Aorta (tissue), 5 donors: ENCODE results near the gene AQP12B. TPM values are rescaled to one million over a fixed set of nuclear protein-coding genes. Genes with fewer than 3 reads are reported as not detected.
"Not testable (repeated sequence)": the region's sequence is repeated elsewhere in the genome, so short reads cannot be mapped to it uniquely, and the experiment has no call there.

Experiments used
- ATAC-seq: fragments of 200-7000 bp; cut with Tn5 transposase; one replicate; pipeline ENCODE4 v1.9.1; 2022; ENCODE audit warnings: moderate library complexity; ENCODE audit not compliant: low FRiP score
- DNase-seq, 2 donors: peaks; one replicate each; pipeline ENCODE4 v3.0.0-alpha.2; 2020
- H3K27ac ChIP-seq, 2 donors: one replicate each; pipeline ENCODE4 v1.5.1; 2013; ENCODE audit warnings: low read length in 2 of 2, mild to moderate bottlenecking in 2 of 2, moderate library complexity in 2 of 2, control low read depth in 1 of 2, inconsistent platforms in 1 of 2, low read depth in 1 of 2
- H3K27me3 ChIP-seq, 2 donors: one replicate each; pipeline ENCODE4 v1.6.1; 2013; ENCODE audit warnings: control low read depth in 1 of 2, low read length in 1 of 2, mild to moderate bottlenecking in 1 of 2, moderate library complexity in 1 of 2; ENCODE audit not compliant: insufficient read depth in 2 of 2, control insufficient read depth in 1 of 2
- H3K36me3 ChIP-seq, 2 donors: one replicate each; pipeline ENCODE4 v1.6.1; 2013; ENCODE audit warnings: control low read depth in 1 of 2, low read length in 1 of 2, mild to moderate bottlenecking in 1 of 2; ENCODE audit not compliant: insufficient read depth in 2 of 2, control insufficient read depth in 1 of 2
- H3K4me1 ChIP-seq, 2 donors: one replicate each; pipeline ENCODE4 v1.6.1; 2013; ENCODE audit warnings: low read length in 2 of 2, control low read depth in 1 of 2, mild to moderate bottlenecking in 1 of 2, moderate library complexity in 1 of 2; ENCODE audit not compliant: insufficient read depth in 2 of 2, control insufficient read depth in 1 of 2
- H3K4me3 ChIP-seq, 2 donors: one replicate each; pipeline ENCODE4 v1.5.1; 2013; ENCODE audit warnings: low read length in 2 of 2, control low read depth in 1 of 2, mild to moderate bottlenecking in 1 of 2
- H3K9me3 ChIP-seq: one replicate; pipeline ENCODE4 v1.6.1; 2013; ENCODE audit warnings: mild to moderate bottlenecking, low read length; ENCODE audit not compliant: control insufficient read depth
- WGBS, 2 donors: extraction: QIAGEN DNeasy Blood & Tissue Kit; methylation state at CpG; one replicate each; pipeline ENCODE4 v1.1.7; 2013; 5-methylcytosine and 5-hydroxymethylcytosine counted together
- intact Hi-C, 2 donors: fragments of 100-400 bp; cut with DNase I; formaldehyde crosslinking; loops; one replicate each; pipeline versions ENCODE4 v1.14.2 to v1.15.0; 2022
- polyA plus RNA-seq, 2 donors: library from polyadenylated mRNA; stranded (reverse); fragments of 200-250 nt; gene quantifications; one replicate each; pipeline ENCODE4 v1.2.3, GENCODE V29; 2013
- total RNA-seq, 2 donors: library from RNA; stranded (reverse); fragmentation: NEBNext Ultra II Directional; extraction: Animal tissue kit (Norgen Biotek cat#: 25700); gene quantifications; one replicate each; pipeline ENCODE4 v1.2.1, GENCODE V29; 2021
- donor health status: healthy with polysubstance abuse.
- donor health status: Bipolar disorder and iron deficiency.
- donor health status: DM: no; HTN: no; CAD: no.
- donor health status: DM: no; HTN: no; CAD: no.
- donor health status: DM: yes; HTN: yes; CAD: no.

Gene AQP12B
- total and polyA plus RNA-seq, 4 donors = 0.38 TPM; not detected in 3

DNA sequence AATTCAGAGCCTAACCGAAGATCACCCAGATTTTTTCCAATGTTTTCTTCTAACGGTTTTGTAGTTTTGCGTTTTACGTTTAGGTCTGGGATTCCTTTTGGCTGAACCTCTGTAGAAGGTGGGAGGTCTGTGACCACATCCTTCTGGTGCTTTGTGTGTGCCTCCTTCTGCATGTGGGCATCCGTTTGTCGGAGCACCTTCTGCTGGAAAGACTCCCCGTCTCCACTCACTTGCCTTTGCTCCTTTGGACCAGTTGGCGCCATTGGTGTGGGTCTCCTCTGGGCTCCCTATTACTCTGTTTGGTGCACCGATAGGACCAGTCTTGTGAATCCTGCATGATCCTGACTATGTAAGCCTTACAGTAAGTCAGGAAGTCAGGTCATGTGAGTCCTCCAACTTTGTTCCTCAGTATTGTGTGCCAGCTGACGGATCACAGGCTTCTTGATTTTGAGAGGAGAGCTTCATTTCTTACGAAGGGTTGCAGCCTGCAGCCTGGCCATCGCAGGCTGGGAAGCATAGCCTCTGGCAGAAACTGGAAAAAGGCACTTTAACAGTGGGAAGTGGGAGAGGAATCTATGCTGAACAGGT is 22.6 kb upstream of the AQP12B start:
- DNase-seq (peak; percentile 24 to 28), ATAC-seq (no peak)
- Histone ChIP-seq H3K27ac (no peak overlapping the region), H3K36me3 (no peaks in the 10 kb centered on the region), H3K9me3 (no peaks in the 10 kb centered on the region), H3K4me1 (no peaks in the 10 kb centered on the region), H3K27me3 (no peaks in the 10 kb centered on the region), H3K4me3 (no peak overlapping the region)
- intact Hi-C loops = loop anchor here (10.0 kb wide), 1 partner anchor 190 kb away; no protein-coding TSS in a partner anchor
- 80 to 82% methylated on average over 12 of the region's 12 CpGs for WGBS, 2 donors

DNA sequence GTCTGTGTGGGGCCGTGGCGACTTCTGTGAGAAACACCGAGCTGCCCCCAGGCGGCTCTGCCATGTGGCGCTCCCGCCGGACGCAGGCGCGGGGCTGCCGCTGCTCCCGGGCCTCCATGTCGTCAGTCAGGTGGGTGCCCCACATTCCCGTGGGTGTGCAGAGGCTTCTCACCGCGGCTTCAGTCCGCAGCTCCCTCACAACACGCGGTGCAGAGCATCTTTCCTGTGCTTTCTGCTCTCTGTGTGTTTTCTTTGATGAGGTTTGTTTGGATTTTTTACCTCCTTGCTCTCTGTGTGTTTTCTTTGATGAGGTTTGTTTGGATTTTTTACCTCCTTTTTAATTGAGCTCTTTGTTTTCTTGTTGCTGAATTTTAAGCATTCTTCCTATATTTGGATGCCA is 22.0 kb upstream of the AQP12B start:
- WGBS, 2 donors = 62 to 63% methylated on average over 19 of the region's 19 CpGs
- Histone ChIP-seq H3K36me3 (no peaks in the 10 kb centered on the region), H3K4me3 (no peak overlapping the region), H3K4me1 (no peaks in the 10 kb centered on the region), H3K27ac (no peak overlapping the region), H3K9me3 (no peaks in the 10 kb centered on the region), H3K27me3 (no peaks in the 10 kb centered on the region)
- peak; percentile 35 to 63 for DNase-seq
- ATAC-seq = no peak
- intact Hi-C loops = loop anchor here (10.0 kb wide), 1 partner anchor 190 kb away; no protein-coding TSS in a partner anchor

DNA sequence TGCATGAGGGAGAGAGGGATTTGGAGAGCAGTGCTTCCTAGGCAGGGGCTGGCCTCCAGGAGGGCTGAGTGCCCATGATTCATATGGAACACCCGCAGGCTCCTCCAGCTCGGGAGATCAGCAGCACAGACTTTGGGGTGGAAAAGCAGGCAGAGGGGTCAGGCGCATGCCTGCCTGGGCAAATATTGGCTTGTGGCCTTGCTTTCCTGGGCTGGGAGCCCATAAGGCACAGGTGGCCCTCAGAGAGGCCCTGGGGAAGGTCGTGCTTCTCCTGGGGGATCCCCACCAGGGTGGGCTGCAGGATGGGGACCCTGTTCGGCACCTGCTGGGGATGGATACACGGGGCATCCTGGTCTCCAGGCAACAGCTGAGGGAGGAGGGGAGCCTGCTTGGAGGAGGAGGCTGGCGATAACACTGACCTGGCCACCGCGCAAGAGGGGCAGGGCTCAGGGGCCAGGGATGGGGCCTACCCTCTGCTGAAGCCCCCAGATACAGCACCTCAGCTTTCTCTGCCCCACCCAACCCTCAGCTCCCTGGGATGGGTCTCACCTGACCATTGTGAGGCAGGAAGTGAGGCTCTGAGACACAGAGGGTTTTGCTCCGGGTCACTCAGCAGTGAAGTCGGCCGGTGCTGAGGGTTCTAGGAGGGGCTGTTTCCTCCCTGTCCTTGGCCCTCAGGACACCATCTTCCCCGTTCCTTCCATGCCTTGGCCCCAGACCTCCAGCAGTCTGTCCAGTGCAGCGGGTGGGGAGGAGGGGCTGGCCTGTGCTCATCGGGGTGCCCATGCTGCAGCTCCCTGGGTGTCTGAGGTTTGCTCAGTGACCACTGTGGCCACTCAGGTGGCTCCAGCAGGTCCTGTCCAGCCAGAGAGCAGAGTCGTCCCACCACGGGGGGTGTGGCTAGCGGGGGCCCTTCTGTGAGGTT is 21.0 kb upstream of the AQP12B start:
- H3K36me3 ChIP-seq = no peaks in the 10 kb centered on the region

GRCh38 chr2:240702640-240703011 is 19.9 kb upstream of the AQP12B start:
- H3K27ac ChIP-seq = no peak overlapping the region
- 74 to 87% methylated on average over 9 of the region's 9 CpGs for WGBS, 2 donors

More for the DNA sequence above, 21.0 kb upstream of the AQP12B start:
- no peaks in the 10 kb centered on the region for H3K27me3 ChIP-seq
- no peaks in the 10 kb centered on the region for H3K9me3 ChIP-seq
- no peaks in the 10 kb centered on the region for H3K4me1 ChIP-seq
- intact Hi-C loops = loop anchor here (10.0 kb wide), 1 partner anchor 189 kb away; no protein-coding TSS in a partner anchor
- H3K4me3 ChIP-seq = no peak overlapping the region
- WGBS, 2 donors = 67 to 69% methylated on average over 17 to 18 of the region's 18 CpGs
- ATAC-seq = no peak
- peak; percentile 32 to 63 for DNase-seq
- no peak overlapping the region for H3K27ac ChIP-seq

GRCh38 chr2:240701736-240702639 is 19.3 kb upstream of the AQP12B start:
- Histone ChIP-seq H3K9me3 (no peaks in the 10 kb centered on the region), H3K27me3 (no peaks in the 10 kb centered on the region), H3K4me1 (no peaks in the 10 kb centered on the region), H3K27ac (no peak overlapping the region), H3K4me3 (no peak overlapping the region), H3K36me3 (no peaks in the 10 kb centered on the region)
- WGBS, 2 donors = 89 to 92% methylated on average over 29 to 30 of the region's 30 CpGs
- intact Hi-C loops = loop anchor here (10.0 kb wide), 1 partner anchor 187 kb away; no protein-coding TSS in a partner anchor
- no peak for ATAC-seq
- DNase-seq = peak; percentile 39 to 72

More at GRCh38 chr2:240702640-240703011, 19.9 kb upstream of the AQP12B start:
- ATAC-seq = no peak
- intact Hi-C loops = loop anchor here (10.0 kb wide), 1 partner anchor 188 kb away; no protein-coding TSS in a partner anchor
- no peaks in the 10 kb centered on the region for H3K27me3 ChIP-seq
- no peak overlapping the region for H3K4me3 ChIP-seq
- no peaks in the 10 kb centered on the region for H3K4me1 ChIP-seq
- no peaks in the 10 kb centered on the region for H3K36me3 ChIP-seq
- peak; percentile 40 to 60 for DNase-seq
- no peaks in the 10 kb centered on the region for H3K9me3 ChIP-seq

- Histone ChIP-seq H3K27me3 (no peaks in the 10 kb centered on the region), H3K4me1 (no peaks in the 10 kb centered on the region), H3K27ac (no peak overlapping the region), H3K36me3 (no peaks in the 10 kb centered on the region), H3K9me3 (no peaks in the 10 kb centered on the region), H3K4me3 (no peak overlapping the region)
- 75 to 82% methylated on average over 66 to 67 of the region's 67 CpGs for WGBS, 2 donors
- peak; percentile 47 to 66 for DNase-seq
- intact Hi-C loops = loop anchor here (10.0 kb wide), 1 partner anchor 186 kb away; no protein-coding TSS in a partner anchor
- no peak for ATAC-seq
Measured at GRCh38 chr2:240701091-240701735, 18.5 kb upstream of the AQP12B start.

- intact Hi-C loops = loop anchor here (10.0 kb wide), 1 partner anchor 186 kb away; no protein-coding TSS in a partner anchor
- not testable (repeated sequence) for DNase-seq, H3K36me3 ChIP-seq, ATAC-seq, H3K9me3 ChIP-seq, H3K4me1 ChIP-seq, H3K27ac ChIP-seq, H3K4me3 ChIP-seq, H3K27me3 ChIP-seq
- 67 to 80% methylated on average over 17 to 20 of the region's 21 CpGs for WGBS, 2 donors
Measured at GRCh38 chr2:240700616-240701015, 17.9 kb upstream of the AQP12B start.
